Amygdala (tissue), 56 donors: ENCODE data around the gene MCF2L.
A peak's percentile ranks its signal among the peaks of the same experiment; 100 is the strongest.
"Not testable (repeated sequence)": the region's sequence is repeated elsewhere in the genome, so short reads cannot be mapped to it uniquely, and the experiment has no call there.

Source experiments
- DNase-seq, 56 donors: peaks; one replicate each; lab custom pipeline; 2025; lab: John Stamatoyannopoulos, UW

The MCF2L gene

GRCh38 chr13:113027095-113027494 lies 58.1 kb downstream of the MCF2L start:
- no peak for DNase-seq

DNA sequence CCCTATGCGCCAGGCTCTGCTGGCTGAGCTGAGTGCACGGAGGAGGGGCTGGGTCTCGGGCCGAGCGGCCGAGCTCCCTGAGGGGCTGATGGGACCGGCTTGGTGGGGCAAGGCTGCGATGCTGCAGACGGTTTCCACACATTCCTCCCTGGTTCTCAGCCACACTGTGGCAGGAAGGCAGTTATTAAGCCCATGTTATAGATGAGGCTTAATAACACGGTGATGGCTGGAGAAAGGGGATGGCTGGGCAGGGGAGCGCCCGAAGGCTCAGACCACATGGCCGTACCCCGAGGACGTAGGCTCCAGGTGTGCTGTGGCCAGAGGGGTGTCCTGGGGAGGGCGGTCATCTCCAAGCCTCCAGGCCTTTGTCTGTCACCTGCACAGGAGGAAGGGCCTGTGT lies 58.6 kb downstream of the MCF2L start:
- DNase-seq = no peak

DNA sequence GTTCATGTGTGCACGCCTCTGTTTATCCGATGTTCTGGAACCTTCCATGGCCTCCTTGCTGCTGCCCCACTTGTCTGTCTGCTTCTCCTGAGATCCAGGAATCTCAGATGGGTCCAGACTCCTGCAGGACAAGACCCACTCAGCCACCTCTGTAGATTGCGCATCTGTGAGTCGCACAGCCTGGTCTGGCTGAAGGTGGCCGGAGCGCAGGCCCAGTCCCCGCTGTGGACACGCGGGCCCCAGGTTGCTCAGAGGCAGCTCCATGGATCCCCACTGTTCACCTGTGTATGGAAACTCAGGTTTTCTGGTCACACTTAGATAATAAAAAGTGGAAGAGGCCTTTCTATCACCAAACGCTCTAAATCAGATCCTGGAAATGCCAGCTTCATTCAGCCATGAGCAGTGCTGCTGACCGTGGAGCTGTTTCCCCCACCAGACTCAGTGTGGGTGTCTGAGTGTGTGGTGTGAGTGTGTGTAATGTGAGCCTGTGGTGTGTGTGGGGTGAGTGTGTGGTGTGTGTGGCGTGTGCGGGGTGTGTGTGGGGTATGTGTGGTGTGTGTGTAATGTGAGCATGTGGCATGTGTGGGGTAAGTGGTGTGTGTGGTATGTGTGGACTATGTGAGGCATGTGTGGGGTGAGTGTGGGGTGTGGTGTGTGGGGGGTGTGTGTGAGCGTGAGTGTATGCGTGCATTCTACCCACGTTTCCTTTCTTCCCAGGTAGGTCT lies 59.5 kb downstream of the MCF2L start:
- no peak for DNase-seq

DNA sequence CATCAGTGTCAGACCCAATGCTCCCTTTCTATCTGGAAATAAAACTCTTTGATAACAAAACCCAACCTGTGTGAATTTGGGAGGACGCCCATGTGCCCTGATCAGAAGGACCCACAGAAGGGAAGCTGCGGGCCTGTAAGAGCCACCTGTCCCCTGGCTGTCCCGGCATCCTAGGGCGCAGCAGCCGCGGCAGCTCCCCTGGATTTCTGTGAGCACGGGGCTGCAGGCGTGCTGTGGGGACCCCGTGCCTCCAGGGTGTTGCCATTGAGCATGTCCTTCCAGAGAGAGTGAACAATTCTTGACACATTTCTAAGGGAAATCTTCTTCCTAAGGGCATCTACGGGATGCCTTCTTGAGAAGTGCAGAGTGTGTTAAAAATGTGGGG lies 60.0 kb downstream of the MCF2L start:
- no peak for DNase-seq

DNA sequence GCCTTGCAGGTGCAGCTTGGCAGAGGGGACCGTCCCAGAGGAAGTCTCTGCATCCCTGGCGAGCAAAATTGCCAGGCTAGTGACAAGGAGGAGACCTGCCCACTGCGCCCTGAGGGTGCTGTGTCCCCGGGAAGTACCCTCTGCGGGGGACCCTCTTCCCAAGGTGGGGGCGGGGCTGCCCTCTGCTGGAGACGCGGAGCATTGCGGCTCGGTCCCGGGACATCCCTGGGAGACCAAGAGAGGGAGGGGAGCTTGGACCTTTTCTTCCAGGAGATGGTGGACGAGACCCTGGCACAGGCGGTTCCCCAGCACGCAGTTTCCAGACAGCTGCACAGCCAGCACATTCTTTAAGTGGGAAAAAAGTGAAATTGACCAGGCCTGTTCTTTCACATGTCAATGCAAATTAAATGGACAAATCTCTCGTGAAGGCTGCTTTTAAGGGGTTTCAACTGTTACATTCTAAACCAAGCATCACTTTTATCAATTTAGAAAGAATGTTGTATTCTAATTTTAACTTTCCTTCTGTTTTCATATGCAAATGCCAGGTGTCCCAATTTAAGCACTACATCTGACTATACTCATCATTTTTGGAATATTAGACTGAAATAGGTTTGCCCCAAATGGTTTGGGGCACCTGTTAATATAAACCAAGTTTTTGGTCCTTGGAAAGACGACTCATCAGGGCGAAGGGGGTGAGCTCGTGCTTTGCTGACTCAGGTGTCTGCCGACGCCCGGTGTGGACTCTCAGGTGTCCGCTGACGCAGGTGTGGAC lies 60.7 kb downstream of the MCF2L start:
- DNase-seq = peak in 18 of 56 donors; percentile 15 to 70 (median 30)

DNA sequence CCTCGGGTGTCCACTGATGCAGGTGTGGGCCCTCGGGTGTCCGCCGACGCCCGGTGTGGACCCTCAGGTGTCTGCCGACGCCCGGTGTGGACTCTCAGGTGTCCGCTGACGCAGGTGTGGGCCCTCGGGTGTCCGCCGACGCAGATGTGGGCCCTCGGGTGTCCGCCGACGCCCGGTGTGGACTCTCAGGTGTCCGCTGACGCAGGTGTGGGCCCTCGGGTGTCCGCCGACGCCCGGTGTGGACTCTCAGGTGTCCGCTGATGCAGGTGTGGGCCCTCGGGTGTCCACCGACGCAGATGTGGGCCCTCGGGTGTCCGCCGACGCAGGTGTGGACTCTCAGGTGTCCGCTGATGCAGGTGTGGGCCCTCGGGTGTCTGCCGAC lies 61.2 kb downstream of the MCF2L start:
- DNase-seq = not testable (repeated sequence)

DNA sequence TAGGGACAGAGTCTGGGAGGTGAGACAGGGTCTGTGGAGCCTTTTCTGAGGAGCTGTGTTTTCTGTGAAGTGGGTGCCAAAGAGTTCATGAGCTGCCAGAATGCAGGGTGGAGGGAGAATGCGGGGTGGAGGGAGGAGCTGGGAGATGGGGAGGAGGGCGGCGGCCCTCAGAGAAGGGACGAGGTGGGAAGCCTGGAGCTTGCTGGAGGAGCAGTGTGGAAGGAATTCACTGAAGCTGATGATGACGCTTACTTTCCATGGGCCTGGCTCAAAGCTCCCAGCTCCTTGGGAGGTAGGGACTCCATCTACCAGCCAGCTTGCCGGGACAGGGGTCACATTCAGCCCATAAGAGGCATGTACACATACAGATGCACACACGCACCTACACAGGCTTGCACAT lies 62.5 kb downstream of the MCF2L start:
- no peak for DNase-seq

DNA sequence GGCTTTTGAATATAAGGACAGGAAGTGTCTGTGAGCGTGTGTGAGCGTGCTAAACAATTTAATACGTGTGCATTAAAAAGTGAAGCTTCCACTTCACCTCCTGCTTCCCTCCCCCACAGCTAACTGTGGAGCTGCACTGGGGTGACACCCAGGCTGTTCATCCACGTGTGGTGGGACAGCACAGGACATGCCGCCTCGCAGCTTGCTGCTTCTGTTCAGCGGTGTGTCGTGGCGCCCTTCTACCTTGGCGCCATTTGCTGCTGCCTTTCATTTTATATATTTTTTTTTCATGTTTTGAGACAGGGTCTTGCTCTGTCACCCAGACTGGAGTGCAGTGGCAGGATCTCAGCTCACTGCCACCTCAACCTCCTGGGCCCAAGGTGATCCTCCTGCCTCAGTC lies 63.3 kb downstream of the MCF2L start:
- DNase-seq = no peak

DNA sequence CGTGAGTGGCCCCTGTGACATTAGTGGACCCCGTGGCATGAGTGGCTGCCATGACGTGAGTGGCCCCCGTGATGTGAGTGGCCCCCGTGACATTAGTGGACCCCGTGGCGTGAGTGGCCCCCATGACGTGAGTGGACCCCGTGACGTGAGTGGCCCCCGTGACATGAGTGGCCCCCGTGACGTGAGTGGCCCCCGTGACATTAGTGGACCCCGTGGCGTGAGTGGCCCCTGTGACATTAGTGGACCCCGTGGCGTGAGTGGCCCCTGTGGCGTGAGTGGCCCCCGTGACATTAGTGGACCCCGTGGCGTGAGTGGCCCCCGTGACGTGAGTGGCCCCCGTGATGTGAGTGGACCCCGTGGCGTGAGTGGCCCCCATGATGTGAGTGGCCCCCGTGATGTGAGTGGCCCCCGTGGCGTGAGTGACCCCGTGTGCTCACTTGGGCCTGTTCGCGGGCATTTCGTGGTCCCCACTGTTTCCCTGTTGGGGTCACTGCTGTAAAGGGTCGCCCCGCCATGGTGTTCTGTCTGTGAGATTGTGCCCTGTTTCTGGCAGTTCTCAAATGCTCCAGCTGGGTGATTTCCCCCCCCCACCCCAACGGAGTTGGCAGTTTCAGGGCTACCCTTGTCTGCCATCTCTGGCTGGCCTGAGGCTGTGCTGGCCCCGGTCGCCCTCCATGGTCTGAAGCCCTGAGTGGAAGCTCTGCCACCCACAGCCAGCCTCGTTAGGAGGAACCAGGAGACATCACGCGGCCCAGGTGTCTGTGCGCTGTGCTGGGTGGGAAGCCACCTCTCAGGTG lies 64.2 kb downstream of the MCF2L start:
- DNase-seq = no peak

- DNase-seq = peak in 33 of 56 donors; percentile 10 to 74 (median 39)
Observed at GRCh38 chr13:113034451-113035212, 65.6 kb downstream of the MCF2L start.

GRCh38 chr13:113035213-113035800 lies 66.3 kb downstream of the MCF2L start:
- DNase-seq = no peak

GRCh38 chr13:113036401-113036800 lies 67.4 kb downstream of the MCF2L start:
- DNase-seq = no peak

DNA sequence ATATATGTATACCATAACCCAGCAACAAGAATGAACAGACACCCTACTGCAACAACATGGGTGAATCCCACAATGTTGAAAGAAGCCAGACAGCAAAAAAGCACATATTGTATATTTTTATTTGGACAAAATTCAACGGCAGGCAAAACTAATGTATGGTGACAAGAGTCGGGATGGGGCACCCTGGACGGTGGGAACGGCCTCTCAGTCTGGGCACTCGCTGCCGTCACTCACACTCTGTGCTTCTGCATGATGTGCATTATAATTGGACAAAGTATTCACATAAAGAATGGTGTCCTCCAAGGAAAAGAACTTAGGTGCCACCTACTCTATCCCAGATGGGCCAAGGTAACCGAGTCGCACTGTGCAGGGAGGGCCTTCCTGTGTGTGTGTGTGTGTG lies 71.0 kb downstream of the MCF2L start:
- DNase-seq = no peak

- peak in 28 of 56 donors; percentile 65 to 96 (median 73) for DNase-seq
Observed at GRCh38 chr13:113040597-113041292, 71.7 kb downstream of the MCF2L start.

- peak in 55 of 56 donors; percentile 19 to 97 (median 74) for DNase-seq
Observed at GRCh38 chr13:113041293-113041690, 72.3 kb downstream of the MCF2L start.

- peak in 1 of 56 donors; percentile 80 for DNase-seq
Observed at GRCh38 chr13:113041896-113042295, 72.9 kb downstream of the MCF2L start.

DNA sequence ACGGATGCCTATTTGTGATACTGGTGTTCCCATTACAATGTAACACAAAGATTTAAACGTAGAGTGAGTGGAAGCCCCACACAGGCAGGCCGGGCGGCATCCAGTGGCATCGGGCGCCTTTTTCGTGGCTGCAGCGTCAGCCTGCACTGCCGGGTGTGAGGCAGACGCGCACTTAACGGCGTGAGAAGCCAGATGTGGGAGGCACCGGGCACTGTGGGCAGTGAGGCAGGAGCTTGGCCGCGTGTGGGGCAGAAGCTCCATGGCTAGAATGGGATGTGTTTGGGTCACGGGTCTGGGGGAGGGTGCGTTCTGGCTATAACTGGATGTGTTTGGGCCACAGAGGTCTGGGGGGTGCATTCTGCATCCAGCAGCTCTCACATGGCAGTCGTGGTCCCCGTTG lies 73.4 kb downstream of the MCF2L start:
- no peak for DNase-seq

GRCh38 chr13:113043001-113043630 lies 74.1 kb downstream of the MCF2L start:
- DNase-seq = no peak

DNA sequence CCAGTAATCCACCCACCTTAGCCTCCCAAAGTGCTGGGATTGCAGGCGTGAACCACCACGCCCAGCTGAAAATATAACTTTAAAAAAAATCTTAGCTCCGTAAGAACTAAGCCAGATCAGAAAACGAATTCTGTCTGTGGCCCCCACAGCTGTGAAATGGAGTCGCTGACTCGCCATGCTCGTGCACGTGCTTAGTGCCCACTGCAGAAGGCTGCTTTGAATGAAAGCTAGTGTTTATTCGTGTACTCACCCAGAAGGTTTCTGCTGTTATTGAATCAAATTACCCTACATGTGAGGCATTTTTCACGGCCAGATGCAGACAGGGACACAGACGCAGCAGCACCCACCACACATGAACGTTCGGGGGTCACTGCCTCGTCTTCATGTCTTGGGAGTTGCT lies 74.9 kb downstream of the MCF2L start:
- peak in 2 of 56 donors; percentile 56 to 66 for DNase-seq
